ENCODE data around the gene UNKL.

DNA sequence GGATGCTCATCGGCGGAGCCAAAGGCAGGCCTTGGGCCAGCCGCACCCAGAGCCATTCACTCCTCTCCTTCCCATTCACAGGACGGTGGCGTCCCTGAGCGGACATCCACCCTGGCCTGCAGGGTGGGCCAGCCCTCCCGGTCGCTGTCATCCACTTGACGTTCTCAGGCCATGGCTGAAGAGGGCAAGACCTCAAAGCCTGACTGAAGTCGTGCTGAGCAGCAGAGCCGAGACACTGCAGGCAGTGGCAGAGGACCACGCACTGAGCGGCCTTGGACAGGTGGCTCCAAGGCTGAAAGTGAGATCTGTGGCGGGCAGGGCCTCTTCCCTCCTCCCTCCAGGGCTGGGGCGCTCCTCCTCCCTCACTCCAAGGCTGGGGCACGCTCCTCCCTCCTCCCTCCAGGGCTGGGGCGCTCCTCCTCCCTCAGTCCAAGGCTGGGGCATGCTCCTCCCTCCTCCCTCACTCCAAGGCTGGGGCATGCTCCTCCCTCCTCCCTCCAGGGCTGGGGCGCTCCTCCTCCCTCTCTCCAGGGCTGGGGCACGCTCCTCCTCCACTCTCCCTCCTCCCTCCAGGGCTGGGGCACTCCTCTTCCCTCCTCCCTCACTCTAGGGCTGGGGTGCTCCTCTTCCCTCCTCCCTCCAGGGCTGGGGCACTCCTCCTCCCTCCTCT is 38.6 kb downstream of the UNKL start:
- no peak for TF ChIP-seq CTCF (IDR thresholded peaks at IDR 0.05; ENCODE audit: insufficient read depth, low read length, poor library complexity, severe bottlenecking)
- TF ChIP-seq EZH2phosphoT487 (conservative IDR thresholded peaks at IDR 0.05; ENCODE audit: low read length): no peak
